Endothelial cell of umbilical vein (primary cell): ENCODE data around the gene SPDYE4.

Experiments used
- CTCF ChIP-seq, 2 donors: IDR thresholded peaks; 1 replicate in 1 of 2; 2 replicates in 1 of 2; pipeline ENCODE4 v1.5.1; 2011; ENCODE audit warnings: low read length in 2 of 2, mild to moderate bottlenecking in 2 of 2, moderate library complexity in 2 of 2, control low read depth in 1 of 2, inconsistent platforms in 1 of 2, low read depth in 1 of 2; ENCODE audit not compliant: insufficient read depth in 1 of 2; ENCODE audit errors: extremely low read depth in 1 of 2
- EZH2 ChIP-seq: IDR thresholded peaks from 2 replicates; pipeline ENCODE4 v1.6.1; 2012; ENCODE audit warnings: borderline replicate concordance, low read depth, mild to moderate bottlenecking, moderate library complexity, low read length, inconsistent platforms; ENCODE audit not compliant: severe bottlenecking
- FOS ChIP-seq: IDR thresholded peaks from 2 replicates; pipeline ENCODE4 v1.6.1; 2011; ENCODE audit warnings: mild to moderate bottlenecking, low read length, moderate library complexity, borderline replicate concordance; ENCODE audit not compliant: insufficient read depth
- JUN ChIP-seq: IDR thresholded peaks from 2 replicates; pipeline ENCODE4 v1.6.1; 2011; ENCODE audit warnings: borderline replicate concordance, low read depth; ENCODE audit not compliant: insufficient read length, insufficient read depth
- POLR2A ChIP-seq: IDR thresholded peaks from 2 replicates; pipeline ENCODE4 v1.6.1; 2012; ENCODE audit warnings: low read depth, mild to moderate bottlenecking, control low read depth, low read length
- POLR2AphosphoS5 ChIP-seq: IDR thresholded peaks from 2 replicates; pipeline ENCODE4 v1.6.1; 2012; ENCODE audit warnings: low read depth, mild to moderate bottlenecking, control low read depth, low read length, moderate library complexity; ENCODE audit not compliant: insufficient read depth

- no peak for TF ChIP-seq CTCF (IDR thresholded peaks at IDR 0.05; ENCODE audit: extremely low read depth in 1 of 2, insufficient read depth in 1 of 2, low read depth in 1 of 2, low read length in 2 of 2)
- no peak for TF ChIP-seq POLR2A
- no peak for TF ChIP-seq EZH2
- no peak for TF ChIP-seq POLR2AphosphoS5
- no peak for TF ChIP-seq JUN
- no peak for TF ChIP-seq FOS
These were observed at the start of gene SPDYE4 for GRCh38 chr17:8758137-8758596.
